Peyer's patch (tissue), 4 donors: ENCODE measurements around the gene OLFML1. TPM values are rescaled to one million over a fixed set of nuclear protein-coding genes. Genes with fewer than 3 reads are reported as not detected.
"Not testable (repeated sequence)": the region's sequence is repeated elsewhere in the genome, so short reads cannot be mapped to it uniquely, and the experiment has no call there.

Source experiments
- DNase-seq, 3 donors: peaks; one replicate each; pipeline ENCODE4 v3.0.0-alpha.2; 2017 to 2019
- H3K27ac ChIP-seq, 4 donors: fragments of 200-600 bp; sonication (generic); one replicate each; pipeline ENCODE4 v1.5.1; 2016 to 2019
- H3K27me3 ChIP-seq, 2 donors: fragments of 200-600 bp; sonication (generic); one replicate each; pipeline ENCODE4 v1.5.1; 2019
- H3K36me3 ChIP-seq, 3 donors: fragments of 200-600 bp; sonication (generic); one replicate each; pipeline ENCODE4 v1.5.1; 2016 to 2019
- H3K4me1 ChIP-seq, 4 donors: fragments of 200-600 bp; sonication (generic); one replicate each; pipeline ENCODE4 v1.5.1; 2016 to 2019
- H3K4me3 ChIP-seq, 4 donors: fragments of 200-600 bp; sonication (generic); 1 replicate in 3 of 4; 2 replicates in 1 of 4; pipeline ENCODE4 v1.5.1; 2016 to 2019; ENCODE audit warnings: mild to moderate bottlenecking in 1 of 4
- H3K9me3 ChIP-seq, 4 donors: fragments of 200-600 bp; sonication (generic); one replicate each; pipeline ENCODE4 v1.5.1; 2016 to 2019; ENCODE audit warnings: mild to moderate bottlenecking in 1 of 4
- POLR2A ChIP-seq, 2 donors: fragments of 450-650 bp; IDR thresholded peaks; one replicate each; pipeline ENCODE4 v1.5.1; 2017; ENCODE audit warnings: antibody characterized with exemption in 2 of 2, mild to moderate bottlenecking in 2 of 2, moderate library complexity in 2 of 2
- total RNA-seq, 4 donors: library from RNA; depleted of rRNA; stranded (reverse); fragments of >200 nt; gene quantifications; one replicate each; pipeline ENCODE4 v1.1.0, GENCODE V29; 2016
- TF ChIP-seq, protein P1 (sequence below), 6 experiments: fragments of 450-650 bp in 4 of 6; fragments of 200-600 bp in 2 of 6; sonication (generic) in 1 of 6; IDR thresholded peaks; one replicate each; pipeline ENCODE4 v1.5.1; 2017 to 2019; ENCODE audit warnings: antibody characterized with exemption in 6 of 6, mild to moderate bottlenecking in 3 of 6, moderate library complexity in 1 of 6

The OLFML1 gene
- total RNA-seq, 4 donors from 2014 or later = 2.3 to 8.4 (median 3.2) TPM

DNA sequence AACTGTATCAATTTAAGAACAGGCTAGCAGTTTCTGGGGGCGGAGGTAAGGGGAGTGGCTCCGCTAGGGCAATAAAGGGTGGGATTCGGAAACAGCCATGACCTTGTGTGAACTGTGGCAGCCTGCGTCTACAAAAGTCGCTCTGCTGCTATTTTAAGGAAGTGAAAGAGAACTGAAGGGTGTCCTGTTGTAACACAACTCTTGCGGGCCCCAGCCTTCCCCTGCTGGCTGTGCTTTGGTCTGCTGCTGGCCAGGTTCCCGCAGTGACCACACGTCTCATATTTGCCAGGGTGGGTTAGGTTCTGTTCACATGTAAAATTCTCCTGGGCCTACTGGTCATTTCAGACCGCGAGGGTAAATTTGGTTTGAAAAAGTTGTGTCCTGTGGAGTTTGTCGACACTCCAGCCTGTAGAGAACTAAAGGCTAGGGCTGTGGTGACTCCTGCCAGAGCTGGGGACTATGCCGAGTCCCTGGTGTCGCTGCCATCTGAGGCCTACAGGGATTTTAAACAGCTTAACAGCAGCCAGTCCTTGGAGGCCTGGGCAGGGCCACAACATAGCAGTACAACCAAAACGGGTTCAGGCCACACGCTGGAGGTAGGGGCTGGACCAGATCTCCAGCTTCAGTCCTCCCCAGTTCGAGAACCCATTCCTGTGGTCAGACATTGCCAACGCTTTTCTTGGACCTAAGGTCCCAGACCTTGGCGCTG, 27.4 kb downstream of the OLFML1 start:
- peaks cover 0 to 32% (median 16%) of the 10 kb centered on the region in 4 donors for H3K4me1 ChIP-seq
- peak overlapping the region; percentile 90 to 95 (median 92) for H3K27ac ChIP-seq
- H3K27me3 ChIP-seq = no peaks in the 10 kb centered on the region
- H3K36me3 ChIP-seq = no peaks in the 10 kb centered on the region
- H3K9me3 ChIP-seq = no peaks in the 10 kb centered on the region
- DNase-seq = peak; percentile 71 to 90 (median 83)
- peak overlapping the region; percentile 62 to 86 (median 76) for H3K4me3 ChIP-seq
- TF ChIP-seq POLR2A (IDR thresholded peaks at IDR 0.05) = no peak
- TF ChIP-seq, protein P1, sequence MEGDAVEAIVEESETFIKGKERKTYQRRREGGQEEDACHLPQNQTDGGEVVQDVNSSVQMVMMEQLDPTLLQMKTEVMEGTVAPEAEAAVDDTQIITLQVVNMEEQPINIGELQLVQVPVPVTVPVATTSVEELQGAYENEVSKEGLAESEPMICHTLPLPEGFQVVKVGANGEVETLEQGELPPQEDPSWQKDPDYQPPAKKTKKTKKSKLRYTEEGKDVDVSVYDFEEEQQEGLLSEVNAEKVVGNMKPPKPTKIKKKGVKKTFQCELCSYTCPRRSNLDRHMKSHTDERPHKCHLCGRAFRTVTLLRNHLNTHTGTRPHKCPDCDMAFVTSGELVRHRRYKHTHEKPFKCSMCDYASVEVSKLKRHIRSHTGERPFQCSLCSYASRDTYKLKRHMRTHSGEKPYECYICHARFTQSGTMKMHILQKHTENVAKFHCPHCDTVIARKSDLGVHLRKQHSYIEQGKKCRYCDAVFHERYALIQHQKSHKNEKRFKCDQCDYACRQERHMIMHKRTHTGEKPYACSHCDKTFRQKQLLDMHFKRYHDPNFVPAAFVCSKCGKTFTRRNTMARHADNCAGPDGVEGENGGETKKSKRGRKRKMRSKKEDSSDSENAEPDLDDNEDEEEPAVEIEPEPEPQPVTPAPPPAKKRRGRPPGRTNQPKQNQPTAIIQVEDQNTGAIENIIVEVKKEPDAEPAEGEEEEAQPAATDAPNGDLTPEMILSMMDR (IDR thresholded peaks at IDR 0.05) = no peak

DNA sequence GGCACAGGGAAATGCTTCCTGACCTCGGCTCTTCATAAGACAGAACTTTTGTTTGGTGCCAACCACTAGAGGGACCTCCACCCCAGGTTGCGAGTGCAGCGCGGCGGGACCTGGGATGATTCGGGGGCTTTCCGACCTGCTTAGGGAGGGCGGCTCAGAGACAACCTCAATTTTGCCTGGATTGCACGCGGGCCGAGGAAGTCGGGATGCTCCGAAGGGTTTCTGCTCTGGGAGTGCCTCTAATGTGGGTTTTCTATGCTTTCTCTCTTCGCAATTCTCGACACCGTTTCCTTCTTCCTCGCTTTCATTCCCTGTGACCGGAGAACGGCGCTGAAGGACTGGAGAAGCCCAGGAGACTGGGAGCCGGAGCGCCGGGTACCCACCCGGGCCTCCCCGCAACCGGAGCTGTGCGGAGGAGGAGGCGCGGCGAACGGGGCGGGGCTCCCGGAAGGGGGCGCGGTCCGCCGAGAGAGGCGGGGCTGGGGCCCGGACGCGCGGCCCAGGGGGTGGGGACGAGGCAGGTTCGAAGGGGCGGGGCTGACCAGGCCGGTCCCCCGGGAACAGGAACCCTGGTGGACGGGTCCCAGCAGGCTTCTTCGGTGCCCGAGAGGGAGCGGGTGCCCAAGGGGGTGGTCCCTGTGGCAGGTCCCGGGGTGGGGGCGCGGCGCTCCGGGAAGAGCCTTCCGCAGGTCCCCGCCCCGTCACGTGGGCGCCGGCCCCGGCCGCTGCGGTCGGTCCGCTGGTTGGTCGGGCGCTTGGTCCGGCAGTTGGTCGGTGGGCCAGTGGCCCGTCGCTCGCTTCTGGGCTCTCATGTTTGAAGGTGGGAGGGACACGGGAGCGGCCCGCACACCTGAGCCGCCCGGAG, 28.2 kb downstream of the OLFML1 start, which contains the start of gene PPFIBP2:
TSS of gene PPFIBP2 (plus strand) at position 766 of the 865 bp plus-strand sequence. CDS start 35,477 bp downstream, outside the sequence.
- DNase-seq = peak; percentile 83 to 94 (median 92)
- peak within 1 kb of the TSS; percentile 62 to 86 (median 76) for H3K4me3 ChIP-seq
- H3K27me3 ChIP-seq = no peaks in the 10 kb centered on the region
- peaks cover 0 to 32% (median 16%) of the 10 kb centered on the region in 4 donors for H3K4me1 ChIP-seq
- TF ChIP-seq POLR2A (IDR thresholded peaks at IDR 0.05) = peak in 1 of 2 donors; percentile 41
- TF ChIP-seq, protein P1 (IDR thresholded peaks at IDR 0.05) = peak; percentile 41 to 78 (median 66)
- peak within 1 kb of the TSS; percentile 90 to 95 (median 92) for H3K27ac ChIP-seq
- no peaks in the 10 kb centered on the region for H3K9me3 ChIP-seq
- H3K36me3 ChIP-seq = no peaks in the 10 kb centered on the region

DNA sequence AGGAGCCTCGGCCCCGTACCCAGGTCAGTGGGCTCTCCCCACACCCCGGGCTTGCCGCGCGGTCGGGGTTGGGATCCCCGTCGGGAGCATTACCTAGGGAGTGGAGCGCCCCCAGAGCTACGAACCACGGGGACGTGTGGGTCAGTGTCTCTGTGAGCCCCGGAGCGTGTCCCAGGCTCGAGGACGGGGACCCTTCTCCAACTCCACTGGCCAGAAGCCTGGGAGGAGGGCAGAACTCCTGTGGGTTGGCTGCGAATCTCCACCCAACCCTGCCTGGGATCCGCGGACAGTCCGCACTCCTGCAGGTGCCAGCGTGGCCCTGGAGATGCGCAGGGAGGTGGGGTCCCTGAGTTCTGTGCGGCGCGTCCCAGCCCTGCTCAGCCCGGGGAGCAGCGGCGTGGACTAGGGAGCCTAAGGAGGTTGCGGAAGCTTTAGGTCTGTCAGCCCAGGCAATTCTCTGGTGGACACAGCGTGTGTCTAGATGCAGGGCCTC, 28.8 kb downstream of the OLFML1 start:
- Histone ChIP-seq H3K4me1 (peaks cover 0 to 32% (median 16%) of the 10 kb centered on the region in 4 donors), H3K27ac (peak overlapping the region; percentile 90 to 95 (median 92)), H3K9me3 (no peaks in the 10 kb centered on the region), H3K4me3 (peak overlapping the region; percentile 62 to 86 (median 76)), H3K27me3 (no peaks in the 10 kb centered on the region), H3K36me3 (no peaks in the 10 kb centered on the region)
- TF ChIP-seq, protein P1 (IDR thresholded peaks at IDR 0.05) = no peak
- peak; percentile 1 to 39 for TF ChIP-seq POLR2A (IDR thresholded peaks at IDR 0.05)
- DNase-seq = peak in 2 of 3 donors; percentile 32 to 62

DNA sequence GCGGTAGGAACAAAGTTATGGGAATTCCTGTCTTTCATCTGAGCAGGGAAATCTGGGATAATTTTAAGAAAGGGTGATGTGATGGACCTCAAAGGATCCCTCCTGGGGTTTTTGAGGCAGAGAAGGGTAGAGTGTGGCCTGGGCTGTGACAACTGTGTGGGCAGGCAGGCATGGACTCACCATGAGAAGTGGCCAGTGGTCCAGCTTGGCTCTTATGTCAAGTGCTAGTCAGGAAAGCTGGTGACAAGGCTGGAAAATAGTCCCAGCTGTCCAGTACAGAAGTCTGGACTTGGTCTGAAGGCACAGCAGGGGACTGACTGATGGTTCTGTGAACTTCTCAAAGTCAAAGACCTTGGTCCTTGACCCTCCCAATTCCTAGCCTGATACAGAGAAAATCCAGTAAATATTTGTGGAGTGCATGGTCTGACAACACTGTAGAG, 30.2 kb downstream of the OLFML1 start:
- peak in 1 of 3 donors; percentile 43 for DNase-seq
- H3K27me3 ChIP-seq = no peaks in the 10 kb centered on the region
- H3K36me3 ChIP-seq = no peaks in the 10 kb centered on the region
- peaks cover 0 to 32% (median 16%) of the 10 kb centered on the region in 4 donors for H3K4me1 ChIP-seq
- peak overlapping the region in 2 of 4 donors; percentile 34 to 91 for H3K27ac ChIP-seq
- no peak for TF ChIP-seq POLR2A (IDR thresholded peaks at IDR 0.05)
- TF ChIP-seq, protein P1 (IDR thresholded peaks at IDR 0.05) = no peak
- H3K4me3 ChIP-seq = no peak overlapping the region
- H3K9me3 ChIP-seq = no peaks in the 10 kb centered on the region

DNA sequence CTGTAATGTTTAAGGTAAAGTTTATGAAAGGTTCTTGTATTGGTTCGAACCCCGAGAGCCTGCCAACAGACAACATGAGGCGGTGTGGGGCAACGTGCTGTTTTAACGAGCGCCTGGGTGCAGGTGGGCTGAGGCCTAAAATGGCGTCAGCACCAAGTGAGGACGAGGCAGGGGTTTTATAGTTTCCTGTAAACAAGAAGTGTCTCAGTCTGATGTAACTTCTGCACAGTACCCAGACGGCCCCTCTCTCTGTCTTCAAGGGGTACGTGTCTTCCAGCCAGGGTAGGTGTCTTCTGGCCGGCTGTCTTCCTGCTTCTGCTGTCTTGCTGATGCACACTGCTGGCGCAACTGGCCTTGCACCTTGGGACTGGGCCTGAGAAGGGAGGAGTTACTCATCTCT, 31.2 kb downstream of the OLFML1 start:
- Histone ChIP-seq H3K4me3 (no peak overlapping the region), H3K27me3 (no peaks in the 10 kb centered on the region), H3K4me1 (peaks cover 0 to 26% (median 16%) of the 10 kb centered on the region in 4 donors), H3K36me3 (no peaks in the 10 kb centered on the region), H3K9me3 (no peaks in the 10 kb centered on the region), H3K27ac (peak overlapping the region in 2 of 4 donors; percentile 49 to 91)
- peak in 2 of 3 donors; percentile 42 to 55 for DNase-seq
- no peak for TF ChIP-seq POLR2A (IDR thresholded peaks at IDR 0.05)
- TF ChIP-seq, protein P1 (IDR thresholded peaks at IDR 0.05) = no peak

DNA sequence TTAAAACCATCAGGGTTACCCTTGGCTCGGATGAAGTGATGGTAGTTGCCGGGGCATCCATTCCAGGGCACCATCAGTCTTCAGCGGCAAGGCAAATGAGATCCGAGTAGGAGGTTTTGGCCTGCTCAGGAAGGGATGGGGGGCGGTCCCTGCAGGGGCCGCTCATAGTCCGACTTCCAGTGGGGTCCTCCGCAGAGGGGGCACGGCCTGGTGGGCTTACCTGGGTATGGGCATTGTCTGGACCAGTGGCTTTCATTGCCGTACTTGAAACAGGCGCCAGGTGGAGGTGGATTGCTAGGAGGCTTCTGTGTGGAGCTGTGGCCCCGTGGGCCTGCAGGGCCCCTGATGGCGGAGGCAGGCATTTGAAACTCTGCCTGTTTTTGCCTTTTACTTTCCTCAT, 32.4 kb downstream of the OLFML1 start:
- Histone ChIP-seq H3K4me1 (peaks cover 0 to 22% (median 8%) of the 10 kb centered on the region in 4 donors), H3K27ac (peak overlapping the region in 1 of 4 donors; percentile 4)
- H3K36me3 ChIP-seq, H3K9me3 ChIP-seq, H3K27me3 ChIP-seq, H3K4me3 ChIP-seq: not testable (repeated sequence)
- DNase-seq = peak in 1 of 3 donors; percentile 37
